Psoas muscle (tissue), 8 donors: ENCODE results near the gene GRM5. TPM values are rescaled to one million over a fixed set of nuclear protein-coding genes. Genes with fewer than 3 reads are reported as not detected.
"Not testable (repeated sequence)": the region's sequence is repeated elsewhere in the genome, so short reads cannot be mapped to it uniquely, and the experiment has no call there.

Source experiments
- ATAC-seq, 4 donors: fragments of 200-7000 bp; cut with Tn5 transposase; one replicate each; pipeline ENCODE4 v1.9.1; 2020; ENCODE audit warnings: moderate library complexity in 3 of 4, mild to moderate bottlenecking in 2 of 4
- DNase-seq, 2 donors: peaks; one replicate each; pipeline ENCODE4 v3.0.0-alpha.2; 2020
- H3K27ac ChIP-seq: fragments of 200-600 bp; one replicate; pipeline ENCODE4 v1.8.0; 2022
- H3K27me3 ChIP-seq, 3 donors: fragments of 200-600 bp in 1 of 3; one replicate each; pipeline versions ENCODE4 v1.6.1 to v1.8.0; 2013 to 2022; ENCODE audit warnings: low read length in 2 of 3, mild to moderate bottlenecking in 2 of 3, moderate library complexity in 1 of 3; ENCODE audit not compliant: insufficient read depth in 3 of 3
- H3K36me3 ChIP-seq, 2 donors: fragments of 200-600 bp in 1 of 2; one replicate each; pipeline versions ENCODE4 v1.6.1 to v1.8.0; 2013 to 2022; ENCODE audit warnings: low read depth in 1 of 2, mild to moderate bottlenecking in 1 of 2, moderate library complexity in 1 of 2; ENCODE audit not compliant: insufficient read depth in 1 of 2
- H3K4me1 ChIP-seq: fragments of 200-600 bp; one replicate; pipeline ENCODE4 v1.8.0; 2022
- H3K4me3 ChIP-seq: fragments of 200-600 bp; one replicate; pipeline ENCODE4 v1.8.0; 2022; ENCODE audit warnings: mild to moderate bottlenecking
- H3K9me3 ChIP-seq: fragments of 200-600 bp; one replicate; pipeline ENCODE4 v1.8.0; 2022
- WGBS, 3 donors: extraction: QIAGEN DNeasy Blood & Tissue Kit; methylation state at CpG; one replicate each; pipeline versions ENCODE4 v1.1.6 to v1.1.7; 2013; 5-methylcytosine and 5-hydroxymethylcytosine counted together
- intact Hi-C, 2 donors: fragments of 100-400 bp; cut with DNase I; formaldehyde crosslinking; loops; one replicate each; pipeline versions ENCODE4 v1.11.0 to v1.14.2; 2022
- polyA plus RNA-seq, 3 donors: library from polyadenylated mRNA; stranded (reverse); fragments of 200-250 nt; gene quantifications; one replicate each; pipeline ENCODE4 v1.2.3, GENCODE V29; 2013
- total RNA-seq, 4 donors: library from RNA; stranded (reverse); fragmentation: NEBNext Ultra II Directional in 2 of 4; extraction: Animal tissue kit (Norgen Biotek cat#: 25700) in 2 of 4; gene quantifications; one replicate each; pipeline versions ENCODE4 v1.2.1 to v1.2.4, GENCODE V29; 2021 to 2023
- TF ChIP-seq, protein P1 (sequence below): fragments of 200-600 bp; IDR thresholded peaks from one replicate; pipeline ENCODE4 v1.8.0; 2022; ENCODE audit warnings: antibody characterized with exemption
- donor health status: healthy with polysubstance abuse.
- donor health status: DM: no; HTN: no; CAD: no; lungs with moderate emphysema.
- donor health status: Bipolar disorder and iron deficiency.
- donor health status: healthy.
- donor health status: DM: yes; HTN: yes; CAD: no.
- donor health status: DM: no; HTN: no; CAD: no.
- donor health status: DM: no; HTN: no; CAD: no.
- donor health status: DM: yes; HTN: yes; CAD: no.

GRM5 gene
- total and polyA plus RNA-seq, 7 donors, result under 0.01 TPM; not detected in 6

DNA sequence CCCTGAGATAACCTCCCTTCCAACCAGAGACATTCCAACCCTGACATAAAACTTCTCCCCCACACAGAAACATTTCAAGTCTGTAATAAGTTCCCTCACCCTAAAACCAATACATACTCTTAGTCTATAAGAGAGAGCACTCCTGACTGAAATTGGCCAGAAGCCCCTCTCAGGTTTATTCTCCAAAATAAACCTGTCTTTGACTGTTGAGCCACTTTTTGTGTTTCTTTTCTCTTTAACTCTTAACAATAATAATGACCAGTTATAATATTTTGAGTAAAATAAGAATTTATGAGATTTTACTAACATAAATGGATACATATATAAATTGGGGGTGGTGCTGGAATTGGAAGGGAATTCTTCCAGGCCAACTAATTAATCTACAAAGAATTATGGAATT, 93.6 kb downstream of the GRM5 start:
- no peak overlapping the region for H3K27ac ChIP-seq
- H3K36me3 ChIP-seq, result no peaks in the 10 kb centered on the region
- H3K27me3 ChIP-seq, result no peaks in the 10 kb centered on the region
- TF ChIP-seq, protein P1, sequence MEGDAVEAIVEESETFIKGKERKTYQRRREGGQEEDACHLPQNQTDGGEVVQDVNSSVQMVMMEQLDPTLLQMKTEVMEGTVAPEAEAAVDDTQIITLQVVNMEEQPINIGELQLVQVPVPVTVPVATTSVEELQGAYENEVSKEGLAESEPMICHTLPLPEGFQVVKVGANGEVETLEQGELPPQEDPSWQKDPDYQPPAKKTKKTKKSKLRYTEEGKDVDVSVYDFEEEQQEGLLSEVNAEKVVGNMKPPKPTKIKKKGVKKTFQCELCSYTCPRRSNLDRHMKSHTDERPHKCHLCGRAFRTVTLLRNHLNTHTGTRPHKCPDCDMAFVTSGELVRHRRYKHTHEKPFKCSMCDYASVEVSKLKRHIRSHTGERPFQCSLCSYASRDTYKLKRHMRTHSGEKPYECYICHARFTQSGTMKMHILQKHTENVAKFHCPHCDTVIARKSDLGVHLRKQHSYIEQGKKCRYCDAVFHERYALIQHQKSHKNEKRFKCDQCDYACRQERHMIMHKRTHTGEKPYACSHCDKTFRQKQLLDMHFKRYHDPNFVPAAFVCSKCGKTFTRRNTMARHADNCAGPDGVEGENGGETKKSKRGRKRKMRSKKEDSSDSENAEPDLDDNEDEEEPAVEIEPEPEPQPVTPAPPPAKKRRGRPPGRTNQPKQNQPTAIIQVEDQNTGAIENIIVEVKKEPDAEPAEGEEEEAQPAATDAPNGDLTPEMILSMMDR, result no peak
- no peak overlapping the region for H3K4me3 ChIP-seq
- H3K9me3 ChIP-seq, result no peaks in the 10 kb centered on the region
- no peaks in the 10 kb centered on the region for H3K4me1 ChIP-seq
- ATAC-seq (no peak), DNase-seq (no peak)
- intact Hi-C loops, result no loop called here

DNA sequence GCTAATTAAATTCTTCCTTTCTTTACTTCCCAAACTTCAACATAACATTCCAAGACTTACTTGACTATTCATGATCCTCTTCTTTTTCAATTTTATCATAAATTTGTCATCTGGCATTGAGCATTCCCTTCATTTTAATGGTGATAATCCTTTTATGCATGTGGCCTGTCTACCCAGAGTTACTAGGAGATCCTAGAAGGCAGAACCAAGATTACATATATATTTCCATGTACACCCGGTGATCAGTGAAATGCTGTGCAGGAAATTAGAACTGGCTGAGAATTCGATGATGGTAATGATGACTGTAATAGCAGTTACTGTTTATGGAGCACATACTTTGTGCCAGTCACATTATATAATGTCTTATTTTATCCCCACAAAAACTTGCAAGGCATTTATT, 104.2 kb downstream of the GRM5 start:
- intact Hi-C loops, H3K4me3 ChIP-seq, H3K27me3 ChIP-seq, ATAC-seq, DNase-seq, H3K4me1 ChIP-seq, H3K36me3 ChIP-seq, H3K9me3 ChIP-seq, H3K27ac ChIP-seq: not testable (repeated sequence)
- WGBS, 3 donors, result 84 to 89% (median 86%) methylated on average over 2 of the region's 2 CpGs

- ATAC-seq, DNase-seq, H3K27ac ChIP-seq, H3K4me3 ChIP-seq, H3K9me3 ChIP-seq, H3K36me3 ChIP-seq, H3K27me3 ChIP-seq, intact Hi-C loops, H3K4me1 ChIP-seq: not testable (repeated sequence)
- 52 to 70% (median 61%) methylated on average over 3 of the region's 3 CpGs for WGBS, 3 donors
Observed at GRCh38 chr11:88959857-88960256, 105.9 kb downstream of the GRM5 start.

GRCh38 chr11:88950975-88951374, 114.8 kb downstream of the GRM5 start:
- Histone ChIP-seq H3K36me3 (no peaks in the 10 kb centered on the region), H3K27me3 (no peaks in the 10 kb centered on the region), H3K4me1 (no peaks in the 10 kb centered on the region), H3K9me3 (no peaks in the 10 kb centered on the region), H3K4me3 (no peak overlapping the region), H3K27ac (no peak overlapping the region)
- intact Hi-C loops, result no loop called here
- DNase-seq (no peak), ATAC-seq (no peak)
- TF ChIP-seq, protein P1, result no peak

DNA sequence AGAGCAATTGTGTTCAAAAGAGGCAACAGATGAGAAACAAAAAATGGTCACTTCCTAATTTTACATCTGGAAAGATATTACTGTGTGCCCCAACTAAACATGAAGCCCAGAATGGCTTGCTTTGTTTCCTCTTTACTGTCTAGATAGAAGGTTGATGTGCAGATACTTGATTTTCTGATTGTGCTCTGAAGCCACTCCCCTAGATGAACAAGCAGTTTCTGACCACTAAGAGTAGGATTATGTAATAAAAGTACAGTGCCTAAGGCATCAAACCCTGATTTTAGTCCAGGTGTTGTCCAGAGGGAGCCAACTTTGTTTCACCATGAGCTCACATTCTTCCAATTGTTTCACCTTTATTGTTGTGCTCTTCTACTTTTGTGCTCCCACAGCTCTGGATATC, 116.9 kb downstream of the GRM5 start:
- H3K36me3 ChIP-seq, H3K27ac ChIP-seq, H3K4me1 ChIP-seq, intact Hi-C loops, H3K9me3 ChIP-seq, H3K4me3 ChIP-seq, H3K27me3 ChIP-seq, ATAC-seq, DNase-seq: not testable (repeated sequence)

GRCh38 chr11:88947843-88948572, 117.8 kb downstream of the GRM5 start:
- DNase-seq, H3K4me1 ChIP-seq, H3K27ac ChIP-seq, intact Hi-C loops, H3K36me3 ChIP-seq, H3K4me3 ChIP-seq, H3K9me3 ChIP-seq, H3K27me3 ChIP-seq, ATAC-seq: not testable (repeated sequence)
- 80 to 84% (median 84%) methylated on average over 6 of the region's 6 CpGs for WGBS, 3 donors

DNA sequence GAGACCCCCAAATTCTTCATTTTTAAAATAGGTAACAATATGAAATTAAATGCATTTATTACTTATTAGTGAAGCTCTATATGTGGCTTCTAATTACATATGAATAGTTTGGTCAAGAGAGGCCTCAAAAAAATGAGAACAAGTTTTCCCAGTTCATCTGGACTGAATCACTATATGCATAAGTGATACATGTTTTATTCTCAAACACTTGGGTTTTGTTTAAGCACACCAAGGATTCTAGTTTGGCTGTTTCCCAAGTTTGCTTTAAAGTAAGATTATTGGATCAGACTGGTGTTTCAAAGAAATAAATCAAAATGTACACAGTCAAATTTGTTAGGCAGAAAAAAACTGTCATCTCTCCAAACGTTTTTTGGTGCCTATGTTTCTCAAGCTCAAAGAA, 136.1 kb downstream of the GRM5 start:
- intact Hi-C loops, H3K36me3 ChIP-seq, ATAC-seq, H3K27me3 ChIP-seq, H3K4me3 ChIP-seq, H3K4me1 ChIP-seq, H3K27ac ChIP-seq, DNase-seq, H3K9me3 ChIP-seq: not testable (repeated sequence)
- WGBS, 3 donors, result 6 to 11% (median 9%) methylated on average over 1 of the region's 1 CpG

DNA sequence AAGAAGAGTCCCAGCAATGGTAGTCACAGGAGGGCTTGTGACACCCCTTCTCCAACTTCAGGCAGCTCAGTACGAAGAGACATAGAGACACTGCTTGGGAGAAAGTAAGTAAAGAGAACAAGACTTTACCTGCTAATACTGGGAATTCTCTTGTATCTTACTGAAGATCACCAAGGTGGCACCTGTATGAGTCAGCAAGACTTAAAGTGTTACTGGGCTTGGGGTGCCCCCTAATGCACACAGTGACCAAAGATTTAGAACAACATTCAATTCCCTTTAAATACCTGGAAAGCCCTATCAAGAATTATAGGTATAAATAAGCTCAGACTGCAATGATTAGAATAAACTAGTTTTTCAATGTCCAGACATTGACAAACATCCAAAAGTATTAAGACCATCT, 148.7 kb downstream of the GRM5 start:
- ATAC-seq, H3K4me3 ChIP-seq, H3K9me3 ChIP-seq, H3K27ac ChIP-seq, DNase-seq, H3K4me1 ChIP-seq, intact Hi-C loops, H3K36me3 ChIP-seq, H3K27me3 ChIP-seq: not testable (repeated sequence)
- 83 to 94% (median 89%) methylated on average over 1 of the region's 1 CpG for WGBS, 3 donors
